ENCODE measurements around the gene DNAH9.

Gene DNAH9

GRCh38 chr17:11852912-11853311, 254.6 kb downstream of the DNAH9 start:
- no peak for DNase-seq

GRCh38 chr17:11853321-11854151, 255.3 kb downstream of the DNAH9 start:
- no peak for DNase-seq

- no peak for DNase-seq
Measured at GRCh38 chr17:11855306-11855705, 257.0 kb downstream of the DNAH9 start.

GRCh38 chr17:11857006-11857405, 258.7 kb downstream of the DNAH9 start:
- DNase-seq = no peak

GRCh38 chr17:11869680-11870394, 271.6 kb downstream of the DNAH9 start:
- no peak for DNase-seq

GRCh38 chr17:11871773-11872172, 273.5 kb downstream of the DNAH9 start:
- no peak for DNase-seq

- no peak for DNase-seq
Measured at GRCh38 chr17:11874756-11875155, 276.5 kb downstream of the DNAH9 start.

GRCh38 chr17:11880714-11881113, 282.4 kb downstream of the DNAH9 start:
- peak; percentile 33 for DNase-seq

- DNase-seq = no peak
Measured at GRCh38 chr17:11882716-11883115, 284.4 kb downstream of the DNAH9 start.

- no peak for DNase-seq
Measured at GRCh38 chr17:11885051-11885450, 286.8 kb downstream of the DNAH9 start.

- DNase-seq = no peak
Measured at GRCh38 chr17:11889266-11889665, 291.0 kb downstream of the DNAH9 start.

- DNase-seq = no peak
Measured at GRCh38 chr17:11893862-11894261, 295.6 kb downstream of the DNAH9 start.

GRCh38 chr17:11896199-11896598, 297.9 kb downstream of the DNAH9 start:
- no peak for DNase-seq

GRCh38 chr17:11898526-11899235, 300.4 kb downstream of the DNAH9 start:
- DNase-seq = peak; percentile 6

- no peak for DNase-seq
Measured at GRCh38 chr17:11899537-11899942, 301.3 kb downstream of the DNAH9 start.

- DNase-seq = no peak
Measured at GRCh38 chr17:11900041-11900476, 301.8 kb downstream of the DNAH9 start.

GRCh38 chr17:11900655-11901054, 302.4 kb downstream of the DNAH9 start:
- DNase-seq = no peak

- DNase-seq = no peak
Measured at GRCh38 chr17:11901931-11902330, 303.7 kb downstream of the DNAH9 start.

GRCh38 chr17:11908711-11909146, 310.5 kb downstream of the DNAH9 start:
- no peak for DNase-seq

GRCh38 chr17:11909348-11909747, 311.1 kb downstream of the DNAH9 start:
- DNase-seq = no peak

GRCh38 chr17:11916091-11916490, 317.8 kb downstream of the DNAH9 start:
- no peak for DNase-seq

- no peak for DNase-seq
Measured at GRCh38 chr17:11917415-11917814, 319.1 kb downstream of the DNAH9 start.

- DNase-seq = no peak
Measured at GRCh38 chr17:11921296-11921695, 323.0 kb downstream of the DNAH9 start.

- DNase-seq = no peak
Measured at GRCh38 chr17:11922638-11923037, 324.4 kb downstream of the DNAH9 start.

Measured in NCI-H1105 treated with DMSO at 0.1 percent for 48 hours (cell line).